OCI-LY7 (cell line): ENCODE data around the gene NIN. TPM values are rescaled to one million over a fixed set of nuclear protein-coding genes. Genes with fewer than 3 reads are reported as not detected.

Source experiments
- BruUV-seq: library from RNA; stranded (reverse); fragments of 400-500 nt; replicated peaks from 2 replicates; lab custom pipeline; 2021; lab: Mats Ljungman, UMichigan
- CTCF ChIA-PET: fragments of 300-600 bp; sonication (Branson Sonifier 250); formaldehyde crosslinking; loops from one replicate; lab custom pipeline; 2022; ENCODE audit warnings: antibody characterized with exemption; ENCODE audit not compliant: unreplicated experiment; lab: Charles Lee
- POLR2A ChIA-PET: fragments of 300-600 bp; sonication (Branson Sonifier 250); formaldehyde crosslinking; loops from one replicate; lab custom pipeline; 2022; ENCODE audit warnings: antibody characterized with exemption; lab: Charles Lee
- DNase-seq: peaks from one replicate; pipeline ENCODE4 v3.0.0-alpha.2; 2015; ENCODE audit warnings: low spot score
- H2AFZ ChIP-seq: fragments of 200-600 bp; sonication (generic), shearing (Covaris generic); 2 replicates; pipeline ENCODE4 v1.6.1; 2014; ENCODE audit warnings: mild to moderate bottlenecking, antibody characterized with exemption, low read length, moderate library complexity
- H3K27ac ChIP-seq: fragments of 200-600 bp; sonication (generic); 2 replicates; pipeline ENCODE4 v1.5.1; 2014; ENCODE audit warnings: mixed run types, low read depth, mild to moderate bottlenecking, moderate library complexity, low read length, inconsistent platforms; ENCODE audit not compliant: poor library complexity, severe bottlenecking
- H3K36me3 ChIP-seq: fragments of 200-600 bp; sonication (generic); 2 replicates; pipeline ENCODE4 v1.6.1; 2014; ENCODE audit warnings: mild to moderate bottlenecking, antibody characterized with exemption, low read length, moderate library complexity, mixed read lengths; ENCODE audit not compliant: insufficient read depth
- H3K4me1 ChIP-seq: fragments of 200-600 bp; sonication (generic); 2 replicates; pipeline ENCODE4 v1.5.1; 2014; ENCODE audit warnings: mild to moderate bottlenecking, low read length; ENCODE audit not compliant: insufficient read depth, poor library complexity, severe bottlenecking
- H3K4me2 ChIP-seq: fragments of 200-600 bp; sonication (generic); 2 replicates; pipeline ENCODE4 v1.6.1; 2014; ENCODE audit warnings: mild to moderate bottlenecking, low read length
- H3K4me3 ChIP-seq: fragments of 200-600 bp; sonication (generic); 2 replicates; pipeline ENCODE4 v1.5.1; 2014; ENCODE audit warnings: mild to moderate bottlenecking, low read depth, low read length; ENCODE audit not compliant: poor library complexity, severe bottlenecking
- H3K79me2 ChIP-seq: fragments of 200-600 bp; sonication (generic); 2 replicates; pipeline ENCODE4 v1.6.1; 2016; ENCODE audit warnings: low read depth, mild to moderate bottlenecking, low read length, moderate library complexity, mixed read lengths; ENCODE audit not compliant: insufficient read depth
- H3K9me2 ChIP-seq: fragments of 200-600 bp; sonication (generic); 2 replicates; pipeline ENCODE4 v1.6.1; 2016; ENCODE audit warnings: mild to moderate bottlenecking, low read length, mixed read lengths; ENCODE audit not compliant: insufficient read depth
- H3K9me3 ChIP-seq: fragments of 200-600 bp; sonication (generic); 2 replicates; pipeline ENCODE4 v1.6.1; 2014; ENCODE audit warnings: mild to moderate bottlenecking, mixed run types, low read length, mixed read lengths
- H4K20me1 ChIP-seq: fragments of 200-600 bp; sonication (generic); 2 replicates; pipeline ENCODE4 v1.6.1; 2014; ENCODE audit warnings: mild to moderate bottlenecking, antibody characterized with exemption, low read length, moderate library complexity, mixed read lengths; ENCODE audit not compliant: insufficient read depth
- CTCF ChIP-seq: fragments of 200-600 bp; sonication (generic); conservative IDR thresholded peaks from 2 replicates; pipeline ENCODE4 v1.5.1; 2014; ENCODE audit warnings: mild to moderate bottlenecking, antibody characterized with exemption, low read length, moderate library complexity, mixed read lengths
- EZH2phosphoT487 ChIP-seq: fragments of 200-600 bp; sonication (generic); IDR thresholded peaks from 2 replicates; pipeline ENCODE4 v1.6.1; 2018; ENCODE audit warnings: low read depth, borderline replicate concordance, mild to moderate bottlenecking, mixed run types, antibody characterized with exemption, low read length, moderate library complexity, mixed read lengths
- intact Hi-C: fragments of 100-400 bp; cut with micrococcal nuclease; formaldehyde crosslinking; loops from one replicate; pipeline ENCODE4 v1.10.0; 2022; ENCODE audit not compliant: unreplicated experiment
- total RNA-seq, 2 experiments: library from RNA; depleted of rRNA in 1 of 2; stranded (reverse); fragments of >200 nt in 1 of 2; shearing (Covaris generic) in 1 of 2; gene quantifications; 2 replicates each; pipeline ENCODE4 v1.2.3, GENCODE V29; 2014 to 2022

NIN gene
- total RNA-seq, 2 experiments from 2014 or later, result 95.3 to 189 TPM

GRCh38 chr14:50871914-50872732 is 41.2 kb upstream of the NIN start, which contains the start of gene ABHD12B:
Gene ABHD12B, plus strand, starts transcription at chr14:50872053. Its CDS starts 122 bp downstream, at chr14:50872175.
- peak within 1 kb of the TSS; percentile 63 for H3K4me3 ChIP-seq
- POLR2A ChIA-PET, result interaction anchor here (3.7 kb wide), 1 partner anchor 12 kb away, joined by 20 read pairs; no protein-coding TSS in a partner anchor

GRCh38 chr14:50871228-50871627 is 40.3 kb upstream of the NIN start:
- peaks cover 48% of the 10 kb centered on the region for H3K4me1 ChIP-seq
- no peaks in the 10 kb centered on the region for H3K9me2 ChIP-seq
- ChIA-PET CTCF (interaction anchor here (1.7 kb wide), 1 partner anchor 11 kb away, joined by 6 read pairs; no protein-coding TSS in a partner anchor), POLR2A (interaction anchor here (0.6 to 3.7 kb wide), 5 partner anchors 11 to 867 kb away, joined by 3 to 20 read pairs (median 3); no protein-coding TSS in a partner anchor)
- H3K9me3 ChIP-seq, result no peaks in the 10 kb centered on the region
- H3K79me2 ChIP-seq, result no peaks in the 10 kb centered on the region; the same call in 1 of the 2 replicates
- TF ChIP-seq CTCF (peak; percentile 30; the same call in 1 of the 2 replicates), EZH2phosphoT487 (no peak)
- no peaks in the 10 kb centered on the region for H3K36me3 ChIP-seq
- peak overlapping the region; percentile 63 for H3K4me3 ChIP-seq
- no peaks in the 10 kb centered on the region for H4K20me1 ChIP-seq
- intact Hi-C loops, result no loop called here
- peak overlapping the region; percentile 63; the same call in 1 of the 2 replicates for H2AFZ ChIP-seq
- peak overlapping the region; percentile 48 for H3K4me2 ChIP-seq
- peak; percentile 41 for DNase-seq
- BruUV-seq, result no TSS peak
- H3K27ac ChIP-seq, result peak overlapping the region; percentile 95

More at GRCh38 chr14:50871914-50872732, 41.2 kb upstream of the NIN start, which contains the start of gene ABHD12B:
- H3K4me2 ChIP-seq, result peak within 1 kb of the TSS; percentile 48
- H3K79me2 ChIP-seq, result peaks cover 8% of the 10 kb centered on the region; the same call in 1 of the 2 replicates
- TF ChIP-seq CTCF (no peak), EZH2phosphoT487 (no peak)
- no peaks in the 10 kb centered on the region for H3K9me2 ChIP-seq
- DNase-seq, result no peak
- peaks cover 57% of the 10 kb centered on the region for H3K4me1 ChIP-seq
- H3K27ac ChIP-seq, result peak within 1 kb of the TSS; percentile 95
- intact Hi-C loops, result no loop called here
- no TSS peak for BruUV-seq
- H3K9me3 ChIP-seq, result no peaks in the 10 kb centered on the region
- H4K20me1 ChIP-seq, result no peaks in the 10 kb centered on the region
- no peaks in the 10 kb centered on the region for H3K36me3 ChIP-seq
- CTCF ChIA-PET, result no interaction called here
- peak within 1 kb of the TSS; percentile 63; the same call in 1 of the 2 replicates for H2AFZ ChIP-seq
